Right lobe of liver (tissue), 4 donors: ENCODE results near the gene SPRED1.

Experiments
- POLR2A ChIP-seq: fragments of 450-650 bp; IDR thresholded peaks from one replicate; pipeline ENCODE4 v1.6.1; 2017; ENCODE audit warnings: antibody characterized with exemption, mild to moderate bottlenecking
- TF ChIP-seq, protein P1 (sequence below), 4 donors: fragments of 200-600 bp in 3 of 4; fragments of 450-650 bp in 1 of 4; IDR thresholded peaks; one replicate each; pipeline versions ENCODE4 v1.5.1 to v1.8.0; 2016 to 2022; ENCODE audit warnings: antibody characterized with exemption in 4 of 4, mild to moderate bottlenecking in 2 of 4
- donor health status: DM: no; HTN: no; CAD: no.
- donor health status: DM: no; HTN: no; CAD: no.
- donor health status: DM: no; HTN: yes; CAD: no.

DNA sequence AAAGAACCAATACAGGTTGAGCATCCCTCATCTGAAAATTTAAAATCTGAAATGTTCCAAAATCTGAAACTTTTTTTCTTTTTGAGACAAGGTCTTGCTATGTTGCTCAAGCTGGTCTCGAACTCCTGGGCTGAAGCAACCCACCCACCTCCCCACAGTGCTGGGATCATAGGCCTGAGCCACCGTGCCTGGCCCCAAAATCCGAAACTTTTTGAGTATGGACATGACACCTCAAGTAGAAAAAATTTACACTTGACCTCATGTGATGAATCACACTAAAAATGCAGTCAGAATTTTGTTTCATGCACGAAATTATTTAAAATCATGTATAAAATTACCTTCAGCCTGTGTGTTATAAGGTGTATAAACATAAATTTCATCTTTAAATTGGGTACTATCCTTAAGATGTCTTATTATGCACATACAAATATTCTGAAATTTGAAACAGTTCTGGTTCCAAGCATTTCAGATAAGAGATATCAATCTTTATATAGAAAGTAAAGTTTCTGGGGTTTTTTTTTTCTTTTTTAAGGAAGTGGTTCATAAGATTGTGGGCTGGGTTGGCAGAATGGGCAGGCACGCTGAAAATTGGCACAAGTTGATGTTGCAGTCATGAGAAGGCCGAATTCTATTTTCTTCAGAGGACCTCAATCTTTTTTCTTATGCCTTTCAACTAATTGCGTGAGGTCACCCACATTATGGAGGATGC, 72.5 kb downstream of the SPRED1 start:
- TF ChIP-seq, protein P1, sequence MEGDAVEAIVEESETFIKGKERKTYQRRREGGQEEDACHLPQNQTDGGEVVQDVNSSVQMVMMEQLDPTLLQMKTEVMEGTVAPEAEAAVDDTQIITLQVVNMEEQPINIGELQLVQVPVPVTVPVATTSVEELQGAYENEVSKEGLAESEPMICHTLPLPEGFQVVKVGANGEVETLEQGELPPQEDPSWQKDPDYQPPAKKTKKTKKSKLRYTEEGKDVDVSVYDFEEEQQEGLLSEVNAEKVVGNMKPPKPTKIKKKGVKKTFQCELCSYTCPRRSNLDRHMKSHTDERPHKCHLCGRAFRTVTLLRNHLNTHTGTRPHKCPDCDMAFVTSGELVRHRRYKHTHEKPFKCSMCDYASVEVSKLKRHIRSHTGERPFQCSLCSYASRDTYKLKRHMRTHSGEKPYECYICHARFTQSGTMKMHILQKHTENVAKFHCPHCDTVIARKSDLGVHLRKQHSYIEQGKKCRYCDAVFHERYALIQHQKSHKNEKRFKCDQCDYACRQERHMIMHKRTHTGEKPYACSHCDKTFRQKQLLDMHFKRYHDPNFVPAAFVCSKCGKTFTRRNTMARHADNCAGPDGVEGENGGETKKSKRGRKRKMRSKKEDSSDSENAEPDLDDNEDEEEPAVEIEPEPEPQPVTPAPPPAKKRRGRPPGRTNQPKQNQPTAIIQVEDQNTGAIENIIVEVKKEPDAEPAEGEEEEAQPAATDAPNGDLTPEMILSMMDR (IDR thresholded peaks at IDR 0.05): no peak
- no peak for TF ChIP-seq POLR2A
